OCI-LY1 (cell line): Measurements from ENCODE around the gene RMDN3.

Experiments
- H2AFZ ChIP-seq: fragments of 200-600 bp; sonication (generic), shearing (Covaris generic); 2 replicates; pipeline ENCODE4 v1.6.0; 2014; ENCODE audit warnings: antibody characterized with exemption, mild to moderate bottlenecking, low read length
- H3F3A ChIP-seq: fragments of 200-600 bp; sonication (generic), shearing (Covaris generic); 2 replicates; pipeline ENCODE4 v1.6.0; 2014; ENCODE audit warnings: mild to moderate bottlenecking, antibody characterized with exemption, low read length, moderate library complexity; ENCODE audit not compliant: insufficient read depth
- H3K27ac ChIP-seq: fragments of 200-600 bp; sonication (generic); 2 replicates; pipeline ENCODE4 v1.5.1; 2014; ENCODE audit warnings: low read length, mixed run types, mild to moderate bottlenecking, low read depth; ENCODE audit not compliant: poor library complexity, severe bottlenecking
- H3K27me3 ChIP-seq: fragments of 200-600 bp; sonication (generic); 2 replicates; pipeline ENCODE4 v1.6.0; 2014; ENCODE audit warnings: antibody characterized with exemption, mild to moderate bottlenecking, low read length, moderate library complexity; ENCODE audit not compliant: insufficient read depth
- H3K36me3 ChIP-seq: fragments of 200-600 bp; sonication (generic); 2 replicates; pipeline ENCODE4 v1.6.1; 2014; ENCODE audit warnings: mild to moderate bottlenecking, antibody characterized with exemption, low read length, moderate library complexity, mixed read lengths; ENCODE audit not compliant: insufficient read depth
- H3K4me1 ChIP-seq: fragments of 200-600 bp; sonication (generic); 2 replicates; pipeline ENCODE4 v1.5.1; 2014; ENCODE audit warnings: mild to moderate bottlenecking, low read length, moderate library complexity; ENCODE audit not compliant: insufficient read depth, severe bottlenecking
- H3K4me2 ChIP-seq: fragments of 200-600 bp; sonication (generic), shearing (Covaris generic); 2 replicates; pipeline ENCODE4 v1.6.1; 2014; ENCODE audit warnings: low read length
- H3K4me3 ChIP-seq: fragments of 200-600 bp; sonication (generic); 2 replicates; pipeline ENCODE4 v1.5.1; 2014; ENCODE audit warnings: low read length, low read depth, mild to moderate bottlenecking, mixed read lengths; ENCODE audit not compliant: poor library complexity, severe bottlenecking
- H3K79me2 ChIP-seq: fragments of 200-600 bp; shearing (Covaris generic); 2 replicates; pipeline ENCODE4 v1.6.1; 2016; ENCODE audit warnings: mixed run types, low read length, mixed read lengths; ENCODE audit not compliant: insufficient read depth
- H3K9ac ChIP-seq: fragments of 200-600 bp; sonication (generic), shearing (Covaris generic); 2 replicates; pipeline ENCODE4 v1.6.1; 2014; ENCODE audit warnings: mild to moderate bottlenecking, low read length, mixed read lengths
- H3K9me2 ChIP-seq: fragments of 200-600 bp; sonication (generic), shearing (Covaris generic); 2 replicates; pipeline ENCODE4 v1.6.1; 2014; ENCODE audit warnings: low read depth, mild to moderate bottlenecking, low read length, mixed read lengths
- H3K9me3 ChIP-seq: fragments of 200-600 bp; shearing (Covaris generic); 2 replicates; pipeline ENCODE4 v1.6.1; 2014; ENCODE audit warnings: low read length, mixed read lengths
- H4K20me1 ChIP-seq: fragments of 200-600 bp; sonication (generic), shearing (Covaris generic); 2 replicates; pipeline ENCODE4 v1.6.0; 2016; ENCODE audit warnings: mild to moderate bottlenecking, low read length; ENCODE audit not compliant: insufficient read depth
- EZH2 ChIP-seq: fragments of 200-600 bp; sonication (generic), shearing (Covaris generic); IDR thresholded peaks from 2 replicates; pipeline ENCODE4 v1.8.0; 2017; ENCODE audit warnings: borderline replicate concordance, mixed run types, mild to moderate bottlenecking, antibody characterized with exemption, low read length, moderate library complexity, mixed read lengths
- TF ChIP-seq, protein P1 (sequence below): fragments of 200-600 bp; sonication (generic), shearing (Covaris generic); IDR thresholded peaks from 2 replicates; pipeline ENCODE4 v1.5.1; 2017; ENCODE audit warnings: mild to moderate bottlenecking, antibody characterized with exemption, low read length, moderate library complexity, mixed read lengths

RMDN3 gene

DNA sequence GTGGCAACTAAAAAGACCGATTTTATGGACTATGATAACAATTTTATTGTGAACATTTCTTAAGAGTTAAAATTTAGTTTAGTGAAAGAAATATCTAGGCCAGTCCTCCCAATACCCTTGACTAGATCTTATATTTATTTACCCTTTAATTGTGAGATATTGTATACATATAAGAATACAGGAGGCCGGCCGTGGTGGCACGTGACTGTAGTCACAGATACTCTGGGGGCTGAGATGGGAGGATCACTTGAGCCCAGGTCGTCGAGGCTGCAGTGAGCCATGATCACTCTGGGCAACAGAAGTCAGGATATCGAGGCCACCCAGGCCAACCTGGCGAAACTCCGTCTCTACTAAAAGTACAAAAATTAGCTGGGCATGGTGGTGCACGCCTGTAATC, 756 bp upstream of the RMDN3 start:
- Histone ChIP-seq H3K9me3 (no peaks in the 10 kb centered on the region), H3K27me3 (no peaks in the 10 kb centered on the region), H3K4me1 (peaks cover 56% of the 10 kb centered on the region), H3K79me2 (peaks cover 22% of the 10 kb centered on the region), H3K9me2 (no peaks in the 10 kb centered on the region), H3K27ac (peak overlapping the region; percentile 85), H3K4me3 (peak overlapping the region; percentile 99), H3K36me3 (peaks cover 22% of the 10 kb centered on the region), H2AFZ (peak overlapping the region; percentile 22; the same call in 1 of the 2 replicates), H4K20me1 (no peaks in the 10 kb centered on the region), H3K4me2 (peak overlapping the region; percentile 98), H3K9ac (peak overlapping the region; percentile 93), H3F3A (peaks cover 3% of the 10 kb centered on the region; the same call in 1 of the 2 replicates)
- TF ChIP-seq, protein P1, sequence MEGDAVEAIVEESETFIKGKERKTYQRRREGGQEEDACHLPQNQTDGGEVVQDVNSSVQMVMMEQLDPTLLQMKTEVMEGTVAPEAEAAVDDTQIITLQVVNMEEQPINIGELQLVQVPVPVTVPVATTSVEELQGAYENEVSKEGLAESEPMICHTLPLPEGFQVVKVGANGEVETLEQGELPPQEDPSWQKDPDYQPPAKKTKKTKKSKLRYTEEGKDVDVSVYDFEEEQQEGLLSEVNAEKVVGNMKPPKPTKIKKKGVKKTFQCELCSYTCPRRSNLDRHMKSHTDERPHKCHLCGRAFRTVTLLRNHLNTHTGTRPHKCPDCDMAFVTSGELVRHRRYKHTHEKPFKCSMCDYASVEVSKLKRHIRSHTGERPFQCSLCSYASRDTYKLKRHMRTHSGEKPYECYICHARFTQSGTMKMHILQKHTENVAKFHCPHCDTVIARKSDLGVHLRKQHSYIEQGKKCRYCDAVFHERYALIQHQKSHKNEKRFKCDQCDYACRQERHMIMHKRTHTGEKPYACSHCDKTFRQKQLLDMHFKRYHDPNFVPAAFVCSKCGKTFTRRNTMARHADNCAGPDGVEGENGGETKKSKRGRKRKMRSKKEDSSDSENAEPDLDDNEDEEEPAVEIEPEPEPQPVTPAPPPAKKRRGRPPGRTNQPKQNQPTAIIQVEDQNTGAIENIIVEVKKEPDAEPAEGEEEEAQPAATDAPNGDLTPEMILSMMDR = no peak
- no peak for TF ChIP-seq EZH2

DNA sequence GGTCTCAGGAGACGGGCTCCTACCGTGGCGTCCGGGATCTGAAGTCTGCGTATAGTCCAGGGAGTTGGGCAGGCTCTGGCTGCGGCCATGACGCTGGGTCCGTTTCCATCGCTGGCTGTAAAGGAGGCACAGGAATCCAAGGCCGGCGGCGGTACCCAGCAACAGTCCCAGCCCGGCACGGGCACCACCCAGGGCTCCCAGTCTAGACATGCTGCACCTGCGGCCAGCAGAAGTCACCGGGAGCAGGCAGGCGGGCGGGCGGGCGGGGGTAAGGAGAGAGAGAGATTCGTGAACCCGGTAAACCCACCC, 526 bp downstream of the RMDN3 start:
- no peaks in the 10 kb centered on the region for H3K27me3 ChIP-seq
- H3K9me2 ChIP-seq = no peaks in the 10 kb centered on the region
- peaks cover 32% of the 10 kb centered on the region for H3K36me3 ChIP-seq
- H3K4me1 ChIP-seq = peaks cover 44% of the 10 kb centered on the region
- H3K9ac ChIP-seq = peak overlapping the region; percentile 93
- peak overlapping the region; percentile 98 for H3K4me2 ChIP-seq
- peak overlapping the region; percentile 99 for H3K4me3 ChIP-seq
- peaks cover 22% of the 10 kb centered on the region for H3K79me2 ChIP-seq
- TF ChIP-seq, protein P1 = no peak
- TF ChIP-seq EZH2 = no peak
- H3F3A ChIP-seq = no peaks in the 10 kb centered on the region; the same call in 1 of the 2 replicates
- no peaks in the 10 kb centered on the region for H3K9me3 ChIP-seq
- H4K20me1 ChIP-seq = no peaks in the 10 kb centered on the region
- peak overlapping the region; percentile 13 for H3K27ac ChIP-seq
- H2AFZ ChIP-seq = no peak overlapping the region

DNA sequence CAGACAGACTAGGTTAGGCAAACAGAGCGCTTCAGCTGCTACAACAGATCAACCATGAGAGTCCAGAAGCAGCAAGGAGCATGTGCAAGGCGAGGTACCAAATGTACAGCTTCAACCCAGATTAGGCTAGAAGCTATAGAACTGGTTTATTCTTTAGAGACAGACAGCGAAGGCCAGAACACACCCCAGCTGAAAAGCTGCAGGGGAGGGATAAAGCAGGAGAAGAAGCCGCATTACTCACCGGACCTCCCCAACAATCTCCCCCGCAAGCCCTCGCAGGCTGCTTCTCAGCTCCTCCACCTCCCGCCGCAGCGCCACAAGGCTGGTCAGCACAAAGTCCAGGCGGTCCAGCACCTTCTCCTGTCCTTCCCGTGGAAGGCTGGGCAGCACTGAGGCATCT, 3.3 kb downstream of the RMDN3 start:
- H3K27ac ChIP-seq = no peak overlapping the region
- H3K9ac ChIP-seq = no peak overlapping the region

More for the DNA sequence above, 3.3 kb downstream of the RMDN3 start:
- peaks cover 35% of the 10 kb centered on the region for H3K4me1 ChIP-seq
- no peaks in the 10 kb centered on the region for H3K9me2 ChIP-seq
- TF ChIP-seq, protein P1 = no peak
- peaks cover 22% of the 10 kb centered on the region for H3K79me2 ChIP-seq
- H2AFZ ChIP-seq = no peak overlapping the region
- no peaks in the 10 kb centered on the region for H3K9me3 ChIP-seq
- peaks cover 54% of the 10 kb centered on the region for H3K36me3 ChIP-seq
- no peaks in the 10 kb centered on the region; the same call in 1 of the 2 replicates for H3F3A ChIP-seq
- no peak overlapping the region for H3K4me2 ChIP-seq
- no peaks in the 10 kb centered on the region for H4K20me1 ChIP-seq
- no peak overlapping the region for H3K4me3 ChIP-seq
- no peaks in the 10 kb centered on the region for H3K27me3 ChIP-seq
